WTC11 (cell line): ENCODE results near the gene MRM3. TPM values are rescaled to one million over a fixed set of nuclear protein-coding genes. Genes with fewer than 3 reads are reported as not detected.

Experiments used
- ATAC-seq: fragments of 200-7000 bp; cut with Tn5 transposase; 2 replicates; pipeline ENCODE4 v1.10.0; 2021; ENCODE audit warnings: mild to moderate bottlenecking, moderate library complexity
- CTCF ChIA-PET: fragments of 300-600 bp; sonication (Branson Sonifier 250); formaldehyde crosslinking; loops from one replicate; lab custom pipeline; 2021; ENCODE audit warnings: antibody characterized with exemption; lab: Charles Lee
- POLR2A ChIA-PET: fragments of 350-600 bp; sonication (Branson Sonifier 250); formaldehyde crosslinking; loops from one replicate; lab custom pipeline; 2021; ENCODE audit warnings: antibody characterized with exemption; lab: Charles Lee
- DNase-seq: peaks from one replicate; pipeline ENCODE4 v3.0.0; 2021; ENCODE audit warnings: low spot score
- H3K27ac Mint-ChIP-seq: 2 replicates; pipeline ENCODE4 v1.8.0; 2021; ENCODE audit warnings: mixed read lengths
- H3K27me3 Mint-ChIP-seq: 2 replicates; pipeline ENCODE4 v1.8.0; 2021; ENCODE audit warnings: low read depth, mild to moderate bottlenecking, moderate library complexity, mixed read lengths
- H3K36me3 Mint-ChIP-seq: 2 replicates; pipeline ENCODE4 v1.8.0; 2021; ENCODE audit warnings: mixed read lengths
- H3K4me1 Mint-ChIP-seq: 2 replicates; pipeline ENCODE4 v1.8.0; 2022; ENCODE audit warnings: mixed read lengths
- H3K4me3 Mint-ChIP-seq: 2 replicates; pipeline ENCODE4 v1.8.0; 2021; ENCODE audit warnings: mild to moderate bottlenecking, moderate library complexity, mixed read lengths
- H3K9me3 Mint-ChIP-seq: 2 replicates; pipeline ENCODE4 v1.8.0; 2021; ENCODE audit warnings: mixed read lengths
- CBFB ChIP-seq: sonication (generic); formaldehyde crosslinking; IDR thresholded peaks from 2 replicates; pipeline ENCODE4 v1.8.1; 2022; ENCODE audit warnings: mild to moderate bottlenecking, low read depth, missing genetic modification reagents
- FOXJ3 ChIP-seq: sonication (generic); formaldehyde crosslinking; IDR thresholded peaks from 2 replicates; pipeline ENCODE4 v1.9.0; 2021; ENCODE audit warnings: missing genetic modification reagents, mild to moderate bottlenecking, borderline replicate concordance
- GRHL2 ChIP-seq: fragments of 250-450 bp; sonication (Bioruptor Pico); IDR thresholded peaks from 2 replicates; pipeline ENCODE4 v1.8.0; 2022; ENCODE audit warnings: mild to moderate bottlenecking, moderate library complexity; ENCODE audit not compliant: insufficient replicate concordance, severe bottlenecking
- HMGA2 ChIP-seq: fragments of 250-450 bp; sonication (Bioruptor Pico); IDR thresholded peaks from 2 replicates; pipeline ENCODE4 v1.4.0; 2021; ENCODE audit warnings: mild to moderate bottlenecking, moderate library complexity
- JUN ChIP-seq: sonication (generic); formaldehyde crosslinking; IDR thresholded peaks from 2 replicates; pipeline ENCODE4 v1.8.0; 2023; ENCODE audit warnings: mild to moderate bottlenecking, missing genetic modification reagents
- OVOL2 ChIP-seq: fragments of 250-450 bp; sonication (Bioruptor Pico); IDR thresholded peaks from 2 replicates; pipeline ENCODE4 v1.9.0; 2021; ENCODE audit warnings: mild to moderate bottlenecking, borderline replicate concordance
- PRRX2 ChIP-seq: fragments of 250-450 bp; sonication (Bioruptor Pico); IDR thresholded peaks from 2 replicates; pipeline ENCODE4 v1.8.0; 2021; ENCODE audit warnings: mild to moderate bottlenecking
- TEAD1 ChIP-seq: sonication (generic); formaldehyde crosslinking; IDR thresholded peaks from 2 replicates; pipeline ENCODE4 v1.8.0; 2022; ENCODE audit warnings: mild to moderate bottlenecking, missing genetic modification reagents
- ZNF671 ChIP-seq: fragments of 250-450 bp; sonication (Bioruptor Pico); IDR thresholded peaks from 2 replicates; pipeline ENCODE4 v1.8.0; 2021; ENCODE audit warnings: mild to moderate bottlenecking
- total RNA-seq: library from RNA; stranded (reverse); gene quantifications from 3 replicates; pipeline ENCODE4 v1.2.3, GENCODE V29; 2021
- TF ChIP-seq, protein P1 (sequence below): sonication (generic); formaldehyde crosslinking; IDR thresholded peaks from 2 replicates; pipeline ENCODE4 v1.8.0; 2023; ENCODE audit warnings: missing genetic modification reagents
- TF ChIP-seq, protein P2 (sequence below): sonication (generic); formaldehyde crosslinking; IDR thresholded peaks from 2 replicates; pipeline ENCODE4 v1.8.0; 2022; ENCODE audit warnings: missing genetic modification reagents
- TF ChIP-seq, protein P3 (sequence below): sonication (generic); formaldehyde crosslinking; conservative IDR thresholded peaks from 2 replicates; pipeline ENCODE4 v1.8.1; 2023; ENCODE audit warnings: mild to moderate bottlenecking, low read depth, missing genetic modification reagents, moderate library complexity
- TF ChIP-seq, protein P4 (sequence below): fragments of 250-450 bp; sonication (Bioruptor Pico); IDR thresholded peaks from 2 replicates; pipeline ENCODE4 v2.1.2; 2022; ENCODE audit warnings: mild to moderate bottlenecking, moderate library complexity
- TF ChIP-seq, protein P5 (sequence below): sonication (generic); formaldehyde crosslinking; IDR thresholded peaks from 2 replicates; pipeline ENCODE4 v1.8.1; 2022; ENCODE audit warnings: mild to moderate bottlenecking, moderate library complexity, missing genetic modification reagents
- TF ChIP-seq, protein P6 (sequence below): sonication (generic); formaldehyde crosslinking; IDR thresholded peaks from 2 replicates; pipeline ENCODE4 v1.8.1; 2023; ENCODE audit warnings: mild to moderate bottlenecking, moderate library complexity, missing genetic modification reagents
- TF ChIP-seq, protein P7 (sequence below): sonication (generic); formaldehyde crosslinking; IDR thresholded peaks from 2 replicates; pipeline ENCODE4 v1.8.0; 2022; ENCODE audit warnings: mild to moderate bottlenecking, missing genetic modification reagents

The MRM3 gene
- total RNA-seq, 1 experiment from 2014 or later = 25.0 TPM

DNA sequence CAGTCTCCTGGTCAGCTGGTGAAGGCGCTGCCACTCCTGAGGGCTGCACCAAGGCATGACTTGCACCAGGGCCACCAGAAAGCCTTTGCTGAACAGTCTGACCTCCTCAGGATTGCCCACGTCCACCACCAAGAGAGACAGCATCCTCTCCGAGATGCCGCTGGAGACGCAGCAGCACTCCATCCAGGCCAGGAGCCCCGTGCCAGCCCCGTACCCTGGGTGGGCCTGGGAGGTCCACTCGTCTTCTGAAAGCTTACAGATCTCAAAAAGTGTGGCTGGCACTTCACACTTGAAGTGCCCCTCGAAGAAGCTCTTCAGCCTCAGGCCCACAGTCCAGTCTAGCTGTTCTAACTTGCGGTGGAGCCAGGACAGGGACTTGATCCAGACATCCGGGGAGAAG lies 36.7 kb upstream of the MRM3 start:
- TF ChIP-seq TEAD1 (CRISPR knock-in tag) (no peak), ZNF671 (no peak), GRHL2 (CRISPR knock-in tag) (no peak), OVOL2 (CRISPR knock-in tag) (no peak), JUN (CRISPR knock-in tag) (no peak), PRRX2 (CRISPR knock-in tag) (no peak), FOXJ3 (CRISPR knock-in tag) (no peak), HMGA2 (CRISPR knock-in tag) (no peak), CBFB (no peak)
- TF ChIP-seq, protein P1, sequence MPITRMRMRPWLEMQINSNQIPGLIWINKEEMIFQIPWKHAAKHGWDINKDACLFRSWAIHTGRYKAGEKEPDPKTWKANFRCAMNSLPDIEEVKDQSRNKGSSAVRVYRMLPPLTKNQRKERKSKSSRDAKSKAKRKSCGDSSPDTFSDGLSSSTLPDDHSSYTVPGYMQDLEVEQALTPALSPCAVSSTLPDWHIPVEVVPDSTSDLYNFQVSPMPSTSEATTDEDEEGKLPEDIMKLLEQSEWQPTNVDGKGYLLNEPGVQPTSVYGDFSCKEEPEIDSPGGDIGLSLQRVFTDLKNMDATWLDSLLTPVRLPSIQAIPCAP (CRISPR knock-in tag) = no peak
- TF ChIP-seq, protein P2, sequence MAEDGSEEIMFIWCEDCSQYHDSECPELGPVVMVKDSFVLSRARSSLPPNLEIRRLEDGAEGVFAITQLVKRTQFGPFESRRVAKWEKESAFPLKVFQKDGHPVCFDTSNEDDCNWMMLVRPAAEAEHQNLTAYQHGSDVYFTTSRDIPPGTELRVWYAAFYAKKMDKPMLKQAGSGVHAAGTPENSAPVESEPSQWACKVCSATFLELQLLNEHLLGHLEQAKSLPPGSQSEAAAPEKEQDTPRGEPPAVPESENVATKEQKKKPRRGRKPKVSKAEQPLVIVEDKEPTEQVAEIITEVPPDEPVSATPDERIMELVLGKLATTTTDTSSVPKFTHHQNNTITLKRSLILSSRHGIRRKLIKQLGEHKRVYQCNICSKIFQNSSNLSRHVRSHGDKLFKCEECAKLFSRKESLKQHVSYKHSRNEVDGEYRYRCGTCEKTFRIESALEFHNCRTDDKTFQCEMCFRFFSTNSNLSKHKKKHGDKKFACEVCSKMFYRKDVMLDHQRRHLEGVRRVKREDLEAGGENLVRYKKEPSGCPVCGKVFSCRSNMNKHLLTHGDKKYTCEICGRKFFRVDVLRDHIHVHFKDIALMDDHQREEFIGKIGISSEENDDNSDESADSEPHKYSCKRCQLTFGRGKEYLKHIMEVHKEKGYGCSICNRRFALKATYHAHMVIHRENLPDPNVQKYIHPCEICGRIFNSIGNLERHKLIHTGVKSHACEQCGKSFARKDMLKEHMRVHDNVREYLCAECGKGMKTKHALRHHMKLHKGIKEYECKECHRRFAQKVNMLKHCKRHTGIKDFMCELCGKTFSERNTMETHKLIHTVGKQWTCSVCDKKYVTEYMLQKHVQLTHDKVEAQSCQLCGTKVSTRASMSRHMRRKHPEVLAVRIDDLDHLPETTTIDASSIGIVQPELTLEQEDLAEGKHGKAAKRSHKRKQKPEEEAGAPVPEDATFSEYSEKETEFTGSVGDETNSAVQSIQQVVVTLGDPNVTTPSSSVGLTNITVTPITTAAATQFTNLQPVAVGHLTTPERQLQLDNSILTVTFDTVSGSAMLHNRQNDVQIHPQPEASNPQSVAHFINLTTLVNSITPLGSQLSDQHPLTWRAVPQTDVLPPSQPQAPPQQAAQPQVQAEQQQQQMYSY = no peak
- TF ChIP-seq, protein P3, sequence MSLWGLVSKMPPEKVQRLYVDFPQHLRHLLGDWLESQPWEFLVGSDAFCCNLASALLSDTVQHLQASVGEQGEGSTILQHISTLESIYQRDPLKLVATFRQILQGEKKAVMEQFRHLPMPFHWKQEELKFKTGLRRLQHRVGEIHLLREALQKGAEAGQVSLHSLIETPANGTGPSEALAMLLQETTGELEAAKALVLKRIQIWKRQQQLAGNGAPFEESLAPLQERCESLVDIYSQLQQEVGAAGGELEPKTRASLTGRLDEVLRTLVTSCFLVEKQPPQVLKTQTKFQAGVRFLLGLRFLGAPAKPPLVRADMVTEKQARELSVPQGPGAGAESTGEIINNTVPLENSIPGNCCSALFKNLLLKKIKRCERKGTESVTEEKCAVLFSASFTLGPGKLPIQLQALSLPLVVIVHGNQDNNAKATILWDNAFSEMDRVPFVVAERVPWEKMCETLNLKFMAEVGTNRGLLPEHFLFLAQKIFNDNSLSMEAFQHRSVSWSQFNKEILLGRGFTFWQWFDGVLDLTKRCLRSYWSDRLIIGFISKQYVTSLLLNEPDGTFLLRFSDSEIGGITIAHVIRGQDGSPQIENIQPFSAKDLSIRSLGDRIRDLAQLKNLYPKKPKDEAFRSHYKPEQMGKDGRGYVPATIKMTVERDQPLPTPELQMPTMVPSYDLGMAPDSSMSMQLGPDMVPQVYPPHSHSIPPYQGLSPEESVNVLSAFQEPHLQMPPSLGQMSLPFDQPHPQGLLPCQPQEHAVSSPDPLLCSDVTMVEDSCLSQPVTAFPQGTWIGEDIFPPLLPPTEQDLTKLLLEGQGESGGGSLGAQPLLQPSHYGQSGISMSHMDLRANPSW (CRISPR knock-in tag) = no peak
- TF ChIP-seq, protein P4, sequence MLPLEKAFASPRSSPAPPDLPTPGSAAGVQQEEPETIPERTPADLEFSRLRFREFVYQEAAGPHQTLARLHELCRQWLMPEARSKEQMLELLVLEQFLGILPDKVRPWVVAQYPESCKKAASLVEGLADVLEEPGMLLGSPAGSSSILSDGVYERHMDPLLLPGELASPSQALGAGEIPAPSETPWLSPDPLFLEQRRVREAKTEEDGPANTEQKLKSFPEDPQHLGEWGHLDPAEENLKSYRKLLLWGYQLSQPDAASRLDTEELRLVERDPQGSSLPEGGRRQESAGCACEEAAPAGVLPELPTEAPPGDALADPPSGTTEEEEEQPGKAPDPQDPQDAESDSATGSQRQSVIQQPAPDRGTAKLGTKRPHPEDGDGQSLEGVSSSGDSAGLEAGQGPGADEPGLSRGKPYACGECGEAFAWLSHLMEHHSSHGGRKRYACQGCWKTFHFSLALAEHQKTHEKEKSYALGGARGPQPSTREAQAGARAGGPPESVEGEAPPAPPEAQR (CRISPR knock-in tag) = no peak
- TF ChIP-seq, protein P5, sequence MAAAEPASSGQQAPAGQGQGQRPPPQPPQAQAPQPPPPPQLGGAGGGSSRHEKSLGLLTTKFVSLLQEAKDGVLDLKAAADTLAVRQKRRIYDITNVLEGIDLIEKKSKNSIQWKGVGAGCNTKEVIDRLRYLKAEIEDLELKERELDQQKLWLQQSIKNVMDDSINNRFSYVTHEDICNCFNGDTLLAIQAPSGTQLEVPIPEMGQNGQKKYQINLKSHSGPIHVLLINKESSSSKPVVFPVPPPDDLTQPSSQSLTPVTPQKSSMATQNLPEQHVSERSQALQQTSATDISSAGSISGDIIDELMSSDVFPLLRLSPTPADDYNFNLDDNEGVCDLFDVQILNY = no peak
- TF ChIP-seq, protein P6, sequence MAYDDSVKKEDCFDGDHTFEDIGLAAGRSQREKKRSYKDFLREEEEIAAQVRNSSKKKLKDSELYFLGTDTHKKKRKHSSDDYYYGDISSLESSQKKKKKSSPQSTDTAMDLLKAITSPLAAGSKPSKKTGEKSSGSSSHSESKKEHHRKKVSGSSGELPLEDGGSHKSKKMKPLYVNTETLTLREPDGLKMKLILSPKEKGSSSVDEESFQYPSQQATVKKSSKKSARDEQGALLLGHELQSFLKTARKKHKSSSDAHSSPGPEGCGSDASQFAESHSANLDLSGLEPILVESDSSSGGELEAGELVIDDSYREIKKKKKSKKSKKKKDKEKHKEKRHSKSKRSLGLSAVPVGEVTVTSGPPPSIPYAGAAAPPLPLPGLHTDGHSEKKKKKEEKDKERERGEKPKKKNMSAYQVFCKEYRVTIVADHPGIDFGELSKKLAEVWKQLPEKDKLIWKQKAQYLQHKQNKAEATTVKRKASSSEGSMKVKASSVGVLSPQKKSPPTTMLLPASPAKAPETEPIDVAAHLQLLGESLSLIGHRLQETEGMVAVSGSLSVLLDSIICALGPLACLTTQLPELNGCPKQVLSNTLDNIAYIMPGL (CRISPR knock-in tag) = no peak
- TF ChIP-seq, protein P7, sequence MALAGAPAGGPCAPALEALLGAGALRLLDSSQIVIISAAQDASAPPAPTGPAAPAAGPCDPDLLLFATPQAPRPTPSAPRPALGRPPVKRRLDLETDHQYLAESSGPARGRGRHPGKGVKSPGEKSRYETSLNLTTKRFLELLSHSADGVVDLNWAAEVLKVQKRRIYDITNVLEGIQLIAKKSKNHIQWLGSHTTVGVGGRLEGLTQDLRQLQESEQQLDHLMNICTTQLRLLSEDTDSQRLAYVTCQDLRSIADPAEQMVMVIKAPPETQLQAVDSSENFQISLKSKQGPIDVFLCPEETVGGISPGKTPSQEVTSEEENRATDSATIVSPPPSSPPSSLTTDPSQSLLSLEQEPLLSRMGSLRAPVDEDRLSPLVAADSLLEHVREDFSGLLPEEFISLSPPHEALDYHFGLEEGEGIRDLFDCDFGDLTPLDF (CRISPR knock-in tag) = no peak
- H3K36me3 Mint-ChIP-seq = peaks cover 88% of the 10 kb centered on the region
- ChIA-PET CTCF (interaction anchor here (1.0 to 1.9 kb wide), 3 partner anchors 45 to 313 kb away, joined by 3 to 4 read pairs (median 3); no protein-coding TSS in a partner anchor), POLR2A (interaction anchor here (1.0 kb wide), 1 partner anchor 251 kb away, joined by 3 read pairs; the partner anchor contains the start of gene TIMM22)
- ATAC-seq (no peak), DNase-seq (no peak)
- H3K4me1 Mint-ChIP-seq = peaks cover 1% of the 10 kb centered on the region
- H3K4me3 Mint-ChIP-seq = no peak overlapping the region
- no peaks in the 10 kb centered on the region for H3K27me3 Mint-ChIP-seq
- peaks cover 21% of the 10 kb centered on the region for H3K9me3 Mint-ChIP-seq
- H3K27ac Mint-ChIP-seq = no peak overlapping the region
